IMR-90 (cell line): ENCODE measurements around the gene ZNF654.

Source experiments
- CTCF ChIP-seq: conservative IDR thresholded peaks from 2 replicates; pipeline ENCODE4 v1.5.1; 2012; ENCODE audit warnings: mild to moderate bottlenecking, low read depth, low read length, improper control_type of control experiment
- MAFK ChIP-seq: IDR thresholded peaks from 2 replicates; pipeline ENCODE4 v1.6.1; 2012; ENCODE audit warnings: low read depth, low read length, improper control_type of control experiment
- POLR2A ChIP-seq: IDR thresholded peaks from 2 replicates; pipeline ENCODE4 v1.6.1; 2012; ENCODE audit warnings: mild to moderate bottlenecking, low read depth, low read length
- RAD21 ChIP-seq: IDR thresholded peaks from 2 replicates; pipeline ENCODE4 v1.6.1; 2012; ENCODE audit warnings: low read length, improper control_type of control experiment
- TF ChIP-seq, protein P1 (sequence below): fragments of 150-350 bp; IDR thresholded peaks from 2 replicates; pipeline ENCODE4 v1.6.1; 2016; ENCODE audit warnings: low read depth, mild to moderate bottlenecking, low read length, moderate library complexity, borderline replicate concordance

- no peak for TF ChIP-seq RAD21
- TF ChIP-seq CTCF: no peak
- no peak for TF ChIP-seq POLR2A
- TF ChIP-seq, protein P1, sequence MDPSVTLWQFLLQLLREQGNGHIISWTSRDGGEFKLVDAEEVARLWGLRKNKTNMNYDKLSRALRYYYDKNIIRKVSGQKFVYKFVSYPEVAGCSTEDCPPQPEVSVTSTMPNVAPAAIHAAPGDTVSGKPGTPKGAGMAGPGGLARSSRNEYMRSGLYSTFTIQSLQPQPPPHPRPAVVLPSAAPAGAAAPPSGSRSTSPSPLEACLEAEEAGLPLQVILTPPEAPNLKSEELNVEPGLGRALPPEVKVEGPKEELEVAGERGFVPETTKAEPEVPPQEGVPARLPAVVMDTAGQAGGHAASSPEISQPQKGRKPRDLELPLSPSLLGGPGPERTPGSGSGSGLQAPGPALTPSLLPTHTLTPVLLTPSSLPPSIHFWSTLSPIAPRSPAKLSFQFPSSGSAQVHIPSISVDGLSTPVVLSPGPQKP: no peak
- no peak for TF ChIP-seq MAFK
Observed at GRCh38 chr3:88149101-88149508, 90.0 kb downstream of the ZNF654 start.
